SJCRH30 (cell line): ENCODE data around the gene RRAGD. TPM values are rescaled to one million over a fixed set of nuclear protein-coding genes. Genes with fewer than 3 reads are reported as not detected.

Source experiments
- DNase-seq, 2 experiments: peaks; one replicate each; pipeline ENCODE4 v3.0.0-alpha.2; 2015 to 2020
- H3K27ac ChIP-seq: fragments of 250-450 bp; sonication (Bioruptor Pico); 2 replicates; pipeline ENCODE4 v1.5.1; 2020; ENCODE audit warnings: mild to moderate bottlenecking, moderate library complexity
- H3K27me3 ChIP-seq: fragments of 250-450 bp; sonication (Bioruptor Pico); 2 replicates; pipeline ENCODE4 v1.5.1; 2020; ENCODE audit warnings: mild to moderate bottlenecking, moderate library complexity
- H3K36me3 ChIP-seq: fragments of 250-450 bp; sonication (Bioruptor Pico); 2 replicates; pipeline ENCODE4 v1.5.1; 2020; ENCODE audit warnings: mild to moderate bottlenecking, moderate library complexity
- H3K4me1 ChIP-seq: fragments of 250-450 bp; sonication (Bioruptor Pico); 2 replicates; pipeline ENCODE4 v1.5.1; 2020; ENCODE audit warnings: mild to moderate bottlenecking, moderate library complexity
- H3K4me3 ChIP-seq: fragments of 250-450 bp; sonication (Bioruptor Pico); 2 replicates; pipeline ENCODE4 v1.5.1; 2020; ENCODE audit warnings: mild to moderate bottlenecking, moderate library complexity
- H3K9me3 ChIP-seq: fragments of 250-450 bp; sonication (Bioruptor Pico); replicated peaks from 2 replicates; pipeline ENCODE4 v1.5.1; 2020; ENCODE audit warnings: mild to moderate bottlenecking, moderate library complexity
- total RNA-seq: library from RNA; depleted of rRNA; stranded (reverse); fragments of >200 nt; shearing (Covaris generic); gene quantifications from 2 replicates; pipeline ENCODE4 v1.2.3, GENCODE V29; 2014; rRNA removed

Gene RRAGD
- total RNA-seq, 1 experiment from 2014 or later: 61.3 TPM

GRCh38 chr6:89317067-89317466 lies 95.0 kb downstream of the RRAGD start:
- Histone ChIP-seq H3K27me3 (no peaks in the 10 kb centered on the region), H3K4me1 (peaks cover 14% of the 10 kb centered on the region), H3K36me3 (no peaks in the 10 kb centered on the region), H3K27ac (no peak overlapping the region), H3K4me3 (no peak overlapping the region), H3K9me3 (peaks cover 12% of the 10 kb centered on the region)
- no peak for DNase-seq

- peaks cover 9% of the 10 kb centered on the region for H3K9me3 ChIP-seq
- peaks cover 28% of the 10 kb centered on the region for H3K4me1 ChIP-seq
- H3K27ac ChIP-seq: no peak within 1 kb of the TSS
- DNase-seq: no peak
- no peak within 1 kb of the TSS for H3K4me3 ChIP-seq
- no peaks in the 10 kb centered on the region for H3K36me3 ChIP-seq
- H3K27me3 ChIP-seq: no peaks in the 10 kb centered on the region
Observed at GRCh38 chr6:89315249-89315885, 96.7 kb downstream of the RRAGD start, which contains the start of gene GABRR2. TSS of gene GABRR2 (minus strand) at chr6:89315299. CDS start at chr6:89315165, 134 bp downstream.

- Histone ChIP-seq H3K27me3 (no peaks in the 10 kb centered on the region), H3K9me3 (peaks cover 3% of the 10 kb centered on the region; the same call in 1 of the 2 replicates), H3K4me3 (no peak overlapping the region), H3K27ac (no peak overlapping the region), H3K36me3 (no peaks in the 10 kb centered on the region), H3K4me1 (peaks cover 32% of the 10 kb centered on the region)
- DNase-seq: no peak
Observed at GRCh38 chr6:89314692-89315091, 97.4 kb downstream of the RRAGD start.

Other genes starting within 250 kb of the RRAGD start
- gene GABRR1, start 194.9 kb downstream of the RRAGD start, total RNA-seq: 0.26 and 0.30 TPM in 2 replicates
- gene GABRR2, start 97.0 kb downstream of the RRAGD start, total RNA-seq: 0.32 and 0.33 TPM in 2 replicates
- gene UBE2J1, start 59.6 kb downstream of the RRAGD start, total RNA-seq: 50.4 and 54.5 TPM in 2 replicates
- gene ANKRD6, start 20.9 kb upstream of the RRAGD start, total RNA-seq: 0.18 and 0.73 TPM in 2 replicates
- gene LYRM2, start 226.5 kb upstream of the RRAGD start, total RNA-seq: 32.1 and 33.3 TPM in 2 replicates